DMS114 treated with DMSO at 0.1 percent for 48 hours (cell line): Measurements from ENCODE around the gene TP53BP1.
A peak's percentile ranks its signal among the peaks of the same experiment; 100 is the strongest.
"Not testable (repeated sequence)": the region's sequence is repeated elsewhere in the genome, so short reads cannot be mapped to it uniquely, and the experiment has no call there.

Experiments used
- DNase-seq: peaks from one replicate; lab custom pipeline; 2025; ENCODE audit not compliant: unreplicated experiment; lab: John Stamatoyannopoulos, UW

The TP53BP1 gene, protein sequence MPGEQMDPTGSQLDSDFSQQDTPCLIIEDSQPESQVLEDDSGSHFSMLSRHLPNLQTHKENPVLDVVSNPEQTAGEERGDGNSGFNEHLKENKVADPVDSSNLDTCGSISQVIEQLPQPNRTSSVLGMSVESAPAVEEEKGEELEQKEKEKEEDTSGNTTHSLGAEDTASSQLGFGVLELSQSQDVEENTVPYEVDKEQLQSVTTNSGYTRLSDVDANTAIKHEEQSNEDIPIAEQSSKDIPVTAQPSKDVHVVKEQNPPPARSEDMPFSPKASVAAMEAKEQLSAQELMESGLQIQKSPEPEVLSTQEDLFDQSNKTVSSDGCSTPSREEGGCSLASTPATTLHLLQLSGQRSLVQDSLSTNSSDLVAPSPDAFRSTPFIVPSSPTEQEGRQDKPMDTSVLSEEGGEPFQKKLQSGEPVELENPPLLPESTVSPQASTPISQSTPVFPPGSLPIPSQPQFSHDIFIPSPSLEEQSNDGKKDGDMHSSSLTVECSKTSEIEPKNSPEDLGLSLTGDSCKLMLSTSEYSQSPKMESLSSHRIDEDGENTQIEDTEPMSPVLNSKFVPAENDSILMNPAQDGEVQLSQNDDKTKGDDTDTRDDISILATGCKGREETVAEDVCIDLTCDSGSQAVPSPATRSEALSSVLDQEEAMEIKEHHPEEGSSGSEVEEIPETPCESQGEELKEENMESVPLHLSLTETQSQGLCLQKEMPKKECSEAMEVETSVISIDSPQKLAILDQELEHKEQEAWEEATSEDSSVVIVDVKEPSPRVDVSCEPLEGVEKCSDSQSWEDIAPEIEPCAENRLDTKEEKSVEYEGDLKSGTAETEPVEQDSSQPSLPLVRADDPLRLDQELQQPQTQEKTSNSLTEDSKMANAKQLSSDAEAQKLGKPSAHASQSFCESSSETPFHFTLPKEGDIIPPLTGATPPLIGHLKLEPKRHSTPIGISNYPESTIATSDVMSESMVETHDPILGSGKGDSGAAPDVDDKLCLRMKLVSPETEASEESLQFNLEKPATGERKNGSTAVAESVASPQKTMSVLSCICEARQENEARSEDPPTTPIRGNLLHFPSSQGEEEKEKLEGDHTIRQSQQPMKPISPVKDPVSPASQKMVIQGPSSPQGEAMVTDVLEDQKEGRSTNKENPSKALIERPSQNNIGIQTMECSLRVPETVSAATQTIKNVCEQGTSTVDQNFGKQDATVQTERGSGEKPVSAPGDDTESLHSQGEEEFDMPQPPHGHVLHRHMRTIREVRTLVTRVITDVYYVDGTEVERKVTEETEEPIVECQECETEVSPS (N-terminal part only)

DNA sequence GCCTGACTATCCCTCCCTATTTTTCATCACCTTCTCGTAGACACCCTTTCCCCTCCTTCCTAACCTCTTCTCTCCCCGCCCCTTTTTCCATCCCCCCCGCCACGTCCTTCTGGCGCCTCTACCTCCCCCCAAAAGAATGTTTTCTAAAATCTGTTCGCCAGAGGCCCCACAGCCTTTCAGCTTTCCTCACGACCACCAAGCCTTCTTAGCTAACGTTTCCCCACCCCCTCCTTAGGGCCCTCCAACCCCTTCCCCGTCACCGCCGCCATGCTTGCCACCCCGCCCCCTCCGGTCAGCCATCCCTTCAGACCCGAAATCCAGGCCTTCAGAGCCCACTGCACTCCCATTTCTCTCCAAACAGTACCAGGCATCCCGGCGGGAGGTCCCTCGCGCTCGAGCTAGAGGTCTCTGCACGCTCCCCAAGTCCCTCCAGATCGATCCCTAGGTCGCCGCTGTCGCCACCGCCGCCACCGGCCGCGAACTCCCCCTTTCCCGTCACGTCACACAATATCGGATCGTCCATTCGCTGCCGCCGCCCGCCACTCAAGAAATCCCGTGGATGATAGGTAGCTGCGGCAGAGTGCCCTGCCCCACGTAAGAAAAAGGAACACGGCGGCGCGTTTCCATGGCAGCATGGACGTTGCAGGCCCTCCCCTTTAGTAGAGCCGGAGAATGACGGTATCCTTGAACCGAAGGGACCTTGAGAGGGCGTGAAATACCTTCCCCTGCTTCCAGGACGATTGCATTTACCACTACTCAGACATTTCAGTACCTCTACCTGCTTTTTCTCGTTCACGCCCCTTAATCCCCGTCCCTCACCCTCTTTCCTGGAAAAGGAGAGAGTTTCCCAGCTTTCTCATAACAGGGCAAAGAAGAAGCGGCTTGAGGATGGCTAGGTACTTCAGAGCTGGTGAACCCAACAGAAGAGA, at the start of gene TP53BP1:
TSS of gene TP53BP1 (minus strand) at position 484 of the 929 bp plus-strand sequence. CDS start at position 371, 113 bp downstream.
- peak; percentile 94 for DNase-seq

DNA sequence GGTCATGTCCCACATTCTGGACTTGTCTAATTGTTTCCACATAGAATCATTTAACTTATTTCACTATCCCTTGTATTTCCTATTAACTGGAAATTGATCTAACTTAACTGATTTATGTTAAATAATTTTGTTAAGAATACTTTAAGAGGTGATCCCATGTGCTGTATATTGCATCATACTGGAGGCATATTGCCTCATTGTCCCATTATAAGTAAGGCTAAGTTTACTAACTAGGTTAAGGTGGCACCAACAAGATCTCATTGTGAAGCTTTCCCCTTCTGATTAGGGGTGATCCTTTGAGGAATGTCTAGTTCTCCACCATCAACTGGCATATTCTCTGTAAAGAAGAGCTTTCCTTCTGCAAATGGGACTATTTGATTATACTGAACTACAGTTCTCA, 48.8 kb upstream of the TP53BP1 start:
- DNase-seq: no peak

DNA sequence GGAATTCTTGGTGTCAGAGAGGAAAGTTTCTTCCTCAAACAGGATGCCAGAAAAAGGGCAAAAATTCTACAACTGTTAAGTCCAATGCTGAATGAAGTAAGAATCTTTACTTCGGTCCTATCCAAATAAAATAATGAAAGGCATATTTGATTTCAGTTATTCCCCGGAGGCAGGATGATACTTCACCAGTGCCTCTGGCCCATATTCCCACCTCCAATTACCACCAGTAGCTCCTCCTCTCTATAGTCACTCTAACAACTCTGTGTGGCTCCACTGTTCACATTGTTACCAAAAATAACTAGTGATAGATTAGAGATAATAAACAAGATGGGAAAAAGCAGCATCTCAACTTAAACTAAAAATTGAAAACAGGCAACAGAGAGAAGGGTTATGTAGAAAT, 45.1 kb upstream of the TP53BP1 start:
- no peak for DNase-seq

DNA sequence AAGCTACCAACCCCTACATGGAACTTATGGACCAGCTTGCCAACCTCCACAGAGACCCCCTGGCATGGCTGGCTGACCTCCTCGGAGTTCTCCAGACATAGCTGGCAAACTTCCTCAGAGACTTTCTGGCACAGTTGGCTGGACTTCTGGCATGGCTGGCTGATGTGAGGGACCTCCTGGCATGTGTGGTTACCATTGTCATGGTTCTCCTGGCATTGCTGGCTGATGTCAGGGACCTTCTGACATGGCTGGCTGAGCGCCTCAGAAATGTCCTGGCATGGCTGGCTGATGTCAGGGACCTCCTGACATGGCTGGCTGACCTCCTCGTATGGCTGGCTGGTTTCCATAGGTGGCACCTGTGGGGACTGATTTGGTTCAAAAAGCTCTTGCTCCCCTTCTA, 41.9 kb upstream of the TP53BP1 start:
- no peak for DNase-seq

DNA sequence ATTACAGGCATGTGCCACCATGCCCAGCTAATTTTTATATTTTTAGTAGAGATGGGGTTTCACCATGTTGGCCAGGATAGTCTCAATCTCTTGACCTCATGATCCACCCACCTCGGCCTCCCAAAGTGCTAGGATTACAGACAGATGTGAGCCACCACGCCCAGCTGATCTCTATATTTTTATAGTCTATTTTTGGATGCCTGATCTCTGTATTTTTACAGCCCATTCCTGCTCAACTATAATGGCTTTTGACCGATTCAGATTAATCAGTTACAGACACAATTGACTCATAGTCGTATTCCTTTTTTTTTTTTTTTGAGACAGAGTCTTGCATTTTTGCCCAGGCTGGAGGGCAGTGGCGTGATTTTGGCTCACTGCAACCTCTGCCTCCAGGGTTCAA, 39.9 kb upstream of the TP53BP1 start:
- not testable (repeated sequence) for DNase-seq

DNA sequence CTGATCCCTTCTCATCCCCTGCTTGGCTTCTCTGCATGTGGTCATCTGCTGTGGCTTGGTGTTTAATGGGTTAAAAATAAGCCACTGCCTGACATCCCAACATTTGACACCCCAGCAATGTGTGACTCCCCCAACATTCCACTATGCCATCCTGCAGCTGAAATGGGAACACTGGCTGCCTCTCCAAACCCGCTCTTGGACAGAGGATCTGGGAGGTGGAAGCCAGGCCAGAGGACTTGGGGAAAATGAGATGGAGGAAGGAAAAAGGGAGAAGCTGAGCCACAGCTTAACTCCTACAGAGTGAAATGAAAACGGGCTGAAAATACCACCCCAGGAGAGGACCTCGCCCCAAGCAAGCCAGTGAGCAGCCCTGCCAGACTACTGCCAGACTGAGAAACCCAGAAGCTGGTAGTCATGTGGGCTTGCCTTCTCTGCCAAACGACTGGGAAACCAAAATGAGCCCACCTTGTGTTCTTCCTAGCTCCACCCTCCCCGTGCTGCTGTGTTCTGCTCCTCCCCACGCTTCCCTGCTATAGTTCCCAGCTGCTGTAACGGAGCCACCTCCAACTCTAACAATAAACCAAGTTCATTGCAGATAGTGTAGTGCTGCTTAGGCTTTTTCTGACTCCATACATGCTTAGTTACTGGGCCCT, 38.2 kb upstream of the TP53BP1 start:
- DNase-seq: no peak

DNA sequence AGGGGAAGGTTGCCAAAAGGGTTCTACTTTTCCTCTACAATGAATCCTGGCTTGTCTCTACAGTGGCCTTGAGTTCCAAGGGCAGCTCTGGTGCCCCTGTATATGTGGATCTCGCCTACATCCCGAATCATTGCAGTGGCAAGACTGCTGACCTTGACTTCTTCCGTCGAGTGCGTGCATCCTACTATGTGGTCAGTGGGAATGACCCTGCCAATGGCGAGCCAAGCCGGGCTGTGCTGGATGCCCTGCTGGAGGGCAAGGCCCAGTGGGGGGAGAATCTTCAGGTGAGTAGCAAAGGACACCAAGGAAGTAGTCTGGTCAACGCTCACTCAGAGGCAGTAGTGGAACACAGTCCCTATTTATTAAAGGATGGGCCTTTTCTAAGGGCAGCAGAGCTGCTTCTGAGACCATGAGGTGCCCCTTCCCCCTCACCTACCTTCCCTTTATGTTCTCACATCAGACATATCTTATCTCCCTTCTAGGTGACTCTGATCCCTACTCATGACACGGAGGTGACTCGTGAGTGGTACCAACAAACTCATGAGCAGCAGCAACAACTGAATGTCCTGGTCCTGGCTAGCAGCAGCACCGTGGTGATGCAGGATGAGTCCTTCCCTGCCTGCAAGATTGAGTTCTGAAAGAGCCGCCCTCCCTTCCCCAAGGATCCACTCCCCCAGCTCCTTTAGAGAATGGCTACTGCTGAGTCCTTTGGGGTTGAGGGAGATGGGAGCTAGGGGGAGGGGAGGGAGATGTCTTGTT, 36.8 kb upstream of the TP53BP1 start:
- DNase-seq: no peak

DNA sequence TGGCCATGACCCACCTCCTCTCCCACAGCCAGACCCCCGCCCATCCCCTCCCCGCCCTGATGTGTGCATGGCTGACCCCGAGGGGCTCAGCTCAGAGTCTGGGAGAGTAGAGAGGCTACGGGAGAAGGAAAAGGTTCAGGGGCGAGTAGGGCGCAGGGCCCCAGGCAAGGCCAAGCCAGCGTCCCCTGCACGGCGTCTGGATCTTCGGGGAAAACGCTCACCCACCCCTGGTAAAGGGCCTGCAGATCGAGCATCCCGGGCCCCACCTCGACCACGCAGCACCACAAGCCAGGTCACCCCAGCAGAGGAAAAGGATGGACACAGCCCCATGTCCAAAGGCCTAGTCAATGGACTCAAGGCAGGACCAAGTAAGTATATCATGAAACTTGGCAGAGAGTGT, 36.2 kb upstream of the TP53BP1 start:
- no peak for DNase-seq

DNA sequence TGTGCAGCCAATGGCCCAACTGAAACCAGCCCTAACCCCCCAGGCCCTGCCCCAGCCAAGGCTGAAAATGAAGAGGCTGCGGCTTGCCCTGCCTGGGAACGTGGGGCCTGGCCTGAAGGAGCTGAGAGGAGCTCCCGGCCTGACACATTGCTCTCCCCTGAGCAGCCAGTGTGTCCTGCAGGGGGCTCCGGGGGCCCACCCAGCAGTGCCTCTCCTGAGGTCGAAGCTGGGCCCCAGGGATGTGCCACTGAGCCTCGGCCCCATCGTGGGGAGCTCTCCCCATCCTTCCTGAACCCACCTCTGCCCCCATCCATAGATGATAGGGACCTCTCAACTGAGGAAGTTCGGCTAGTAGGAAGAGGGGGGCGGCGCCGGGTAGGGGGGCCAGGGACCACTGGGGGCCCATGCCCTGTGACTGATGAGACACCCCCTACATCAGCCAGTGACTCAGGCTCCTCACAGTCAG, 35.6 kb upstream of the TP53BP1 start:
- no peak for DNase-seq

DNA sequence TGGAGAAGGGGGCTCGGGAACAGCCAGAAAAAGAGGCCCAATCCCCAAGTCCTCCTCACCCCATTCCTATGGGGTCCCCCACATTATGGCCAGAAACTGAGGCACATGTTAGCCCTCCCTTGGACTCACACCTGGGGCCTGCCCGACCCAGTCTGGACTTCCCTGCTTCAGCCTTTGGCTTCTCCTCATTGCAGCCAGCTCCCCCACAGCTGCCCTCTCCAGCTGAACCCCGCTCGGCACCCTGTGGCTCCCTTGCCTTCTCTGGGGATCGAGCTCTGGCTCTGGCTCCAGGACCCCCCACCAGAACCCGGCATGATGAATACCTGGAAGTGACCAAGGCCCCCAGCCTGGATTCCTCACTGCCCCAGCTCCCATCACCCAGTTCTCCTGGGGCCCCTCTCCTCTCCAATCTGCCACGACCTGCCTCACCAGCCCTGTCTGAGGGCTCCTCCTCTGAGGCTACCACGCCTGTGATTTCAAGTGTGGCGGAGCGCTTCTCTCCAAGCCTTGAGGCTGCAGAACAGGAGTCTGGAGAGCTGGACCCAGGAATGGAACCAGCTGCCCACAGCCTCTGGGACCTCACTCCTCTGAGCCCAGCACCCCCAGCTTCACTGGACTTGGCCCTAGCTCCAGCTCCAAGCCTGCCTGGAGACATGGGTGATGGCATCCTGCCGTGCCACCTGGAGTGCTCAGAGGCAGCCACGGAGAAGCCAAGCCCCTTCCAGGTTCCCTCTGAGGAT, 35.0 kb upstream of the TP53BP1 start:
- DNase-seq: no peak

DNA sequence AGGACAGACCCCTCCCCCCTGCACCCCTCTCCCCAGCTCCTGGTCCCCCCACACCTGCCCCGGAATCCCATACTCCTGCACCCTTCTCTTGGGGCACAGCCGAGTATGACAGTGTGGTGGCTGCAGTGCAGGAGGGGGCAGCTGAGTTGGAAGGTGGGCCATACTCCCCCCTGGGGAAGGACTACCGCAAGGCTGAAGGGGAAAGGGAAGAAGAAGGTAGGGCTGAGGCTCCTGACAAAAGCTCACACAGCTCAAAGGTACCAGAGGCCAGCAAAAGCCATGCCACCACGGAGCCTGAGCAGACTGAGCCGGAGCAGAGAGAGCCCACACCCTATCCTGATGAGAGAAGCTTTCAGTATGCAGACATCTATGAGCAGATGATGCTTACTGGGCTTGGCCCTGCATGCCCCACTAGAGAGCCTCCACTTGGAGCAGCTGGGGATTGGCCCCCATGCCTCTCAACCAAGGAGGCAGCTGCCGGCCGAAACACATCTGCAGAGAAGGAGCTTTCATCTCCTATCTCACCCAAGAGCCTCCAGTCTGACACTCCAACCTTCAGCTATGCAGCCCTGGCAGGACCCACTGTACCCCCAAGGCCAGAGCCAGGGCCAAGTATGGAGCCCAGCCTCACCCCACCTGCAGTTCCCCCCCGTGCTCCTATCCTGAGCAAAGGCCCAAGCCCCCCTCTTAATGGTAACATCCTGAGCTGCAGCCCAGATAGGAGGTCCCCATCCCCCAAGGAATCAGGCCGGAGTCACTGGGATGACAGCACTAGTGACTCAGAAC, 34.3 kb upstream of the TP53BP1 start:
- no peak for DNase-seq

DNA sequence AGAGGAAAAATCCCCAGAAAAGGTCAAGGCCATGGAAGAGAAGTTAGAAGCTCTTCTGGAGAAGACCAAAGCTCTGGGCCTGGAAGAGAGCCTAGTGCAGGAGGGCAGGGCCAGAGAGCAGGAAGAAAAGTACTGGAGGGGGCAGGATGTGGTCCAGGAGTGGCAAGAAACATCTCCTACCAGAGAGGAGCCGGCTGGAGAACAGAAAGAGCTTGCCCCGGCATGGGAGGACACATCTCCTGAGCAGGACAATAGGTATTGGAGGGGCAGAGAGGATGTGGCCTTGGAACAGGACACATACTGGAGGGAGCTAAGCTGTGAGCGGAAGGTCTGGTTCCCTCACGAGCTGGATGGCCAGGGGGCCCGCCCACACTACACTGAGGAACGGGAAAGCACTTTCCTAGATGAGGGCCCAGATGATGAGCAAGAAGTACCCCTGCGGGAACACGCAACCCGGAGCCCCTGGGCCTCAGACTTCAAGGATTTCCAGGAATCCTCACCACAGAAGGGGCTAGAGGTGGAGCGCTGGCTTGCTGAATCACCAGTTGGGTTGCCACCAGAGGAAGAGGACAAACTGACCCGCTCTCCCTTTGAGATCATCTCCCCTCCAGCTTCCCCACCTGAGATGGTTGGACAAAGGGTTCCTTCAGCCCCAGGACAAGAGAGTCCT, 33.4 kb upstream of the TP53BP1 start:
- DNase-seq: no peak

DNA sequence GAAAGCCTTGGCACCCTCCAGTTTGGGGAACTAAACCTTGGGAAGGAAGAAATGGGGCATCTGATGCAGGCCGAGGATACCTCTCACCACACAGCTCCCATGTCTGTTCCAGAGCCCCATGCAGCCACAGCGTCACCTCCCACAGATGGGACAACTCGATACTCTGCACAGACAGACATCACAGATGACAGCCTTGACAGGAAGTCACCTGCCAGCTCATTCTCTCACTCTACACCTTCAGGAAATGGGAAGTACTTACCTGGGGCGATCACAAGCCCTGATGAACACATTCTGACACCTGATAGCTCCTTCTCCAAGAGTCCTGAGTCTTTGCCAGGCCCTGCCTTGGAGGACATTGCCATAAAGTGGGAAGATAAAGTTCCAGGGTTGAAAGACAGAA, 32.2 kb upstream of the TP53BP1 start:
- no peak for DNase-seq

DNA sequence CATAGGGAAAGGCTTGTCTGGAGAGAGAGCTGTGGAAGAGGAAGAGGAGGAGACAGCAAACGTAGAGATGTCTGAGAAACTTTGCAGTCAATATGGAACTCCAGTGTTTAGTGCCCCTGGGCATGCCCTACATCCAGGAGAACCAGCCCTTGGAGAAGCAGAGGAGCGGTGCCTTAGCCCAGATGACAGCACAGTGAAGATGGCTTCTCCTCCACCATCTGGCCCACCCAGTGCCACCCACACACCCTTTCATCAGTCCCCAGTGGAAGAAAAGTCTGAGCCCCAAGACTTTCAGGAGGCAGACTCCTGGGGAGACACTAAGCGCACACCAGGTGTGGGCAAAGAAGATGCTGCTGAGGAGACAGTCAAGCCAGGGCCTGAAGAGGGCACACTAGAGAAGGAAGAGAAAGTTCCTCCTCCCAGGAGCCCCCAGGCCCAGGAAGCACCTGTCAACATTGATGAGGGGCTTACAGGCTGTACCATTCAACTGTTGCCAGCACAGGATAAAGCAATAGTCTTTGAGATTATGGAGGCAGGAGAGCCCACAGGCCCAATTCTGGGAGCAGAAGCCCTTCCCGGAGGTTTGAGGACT, 31.4 kb upstream of the TP53BP1 start:
- no peak for DNase-seq

DNA sequence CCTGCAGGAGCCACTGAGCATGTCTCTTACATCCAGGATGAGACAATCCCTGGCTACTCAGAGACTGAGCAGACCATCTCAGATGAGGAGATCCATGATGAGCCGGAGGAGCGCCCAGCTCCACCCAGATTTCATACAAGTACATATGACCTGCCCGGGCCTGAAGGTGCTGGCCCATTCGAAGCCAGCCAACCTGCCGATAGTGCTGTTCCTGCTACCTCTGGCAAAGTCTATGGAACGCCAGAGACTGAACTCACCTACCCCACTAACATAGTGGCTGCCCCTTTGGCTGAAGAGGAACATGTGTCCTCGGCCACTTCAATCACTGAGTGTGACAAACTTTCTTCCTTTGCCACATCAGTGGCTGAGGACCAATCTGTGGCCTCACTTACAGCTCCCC, 30.7 kb upstream of the TP53BP1 start:
- DNase-seq: no peak

DNA sequence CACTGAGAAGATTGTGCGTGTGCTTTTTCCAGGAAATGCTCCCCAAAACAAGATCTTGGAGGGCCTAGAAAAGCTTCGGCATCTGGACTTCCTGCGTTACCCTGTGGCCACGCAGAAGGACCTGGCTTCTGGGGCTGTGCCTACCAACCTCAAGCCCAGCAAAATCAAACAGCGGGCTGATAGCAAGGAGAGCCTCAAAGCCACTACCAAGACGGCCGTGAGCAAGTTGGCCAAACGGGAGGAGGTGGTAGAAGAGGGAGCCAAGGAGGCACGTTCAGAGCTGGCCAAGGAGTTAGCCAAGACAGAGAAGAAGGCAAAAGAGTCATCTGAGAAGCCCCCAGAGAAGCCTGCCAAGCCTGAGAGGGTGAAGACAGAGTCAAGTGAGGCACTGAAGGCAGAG, 29.3 kb upstream of the TP53BP1 start:
- no peak for DNase-seq
